NCI-H774 (cell line): ENCODE results near the gene DNAI2.
"Not testable (repeated sequence)": the region's sequence is repeated elsewhere in the genome, so short reads cannot be mapped to it uniquely, and the experiment has no call there.

ENCODE experiments used
- DNase-seq: peaks from one replicate; lab custom pipeline; 2025; lab: John Stamatoyannopoulos, UW

DNAI2 gene

DNA sequence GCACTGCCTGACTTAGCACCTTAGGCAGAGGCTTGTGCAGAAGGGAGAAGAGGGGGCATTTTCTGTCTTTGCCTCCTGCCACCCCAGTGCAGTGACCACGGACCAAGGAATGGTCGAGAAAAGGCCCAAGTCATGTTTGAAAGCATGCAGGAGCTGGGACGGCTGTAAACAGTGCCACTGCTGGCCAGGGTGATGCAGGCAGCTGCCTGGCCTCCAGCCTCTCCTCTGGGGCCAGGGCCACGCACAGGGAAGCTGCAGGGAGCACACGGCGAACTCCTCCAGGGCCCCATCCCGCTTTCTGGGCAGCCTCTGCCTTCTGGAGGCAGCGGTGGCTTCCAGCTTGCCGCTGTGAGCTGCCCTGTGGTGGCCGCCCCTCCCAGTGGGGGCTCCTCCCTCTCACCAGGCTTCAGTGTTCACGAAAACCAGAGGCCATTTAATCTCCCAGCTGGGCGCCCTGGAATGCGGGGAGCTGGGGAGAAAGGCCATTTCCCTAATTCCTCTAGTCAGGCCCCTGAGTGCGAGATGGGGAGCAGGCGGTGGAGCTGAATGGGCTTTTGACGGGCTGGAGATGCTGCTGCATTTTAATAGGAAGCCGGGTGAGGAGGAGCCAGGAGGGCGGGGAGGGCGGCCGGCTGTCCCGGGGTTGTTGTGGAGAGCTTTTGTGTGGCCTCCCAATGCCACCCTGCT lies 28.7 kb upstream of the DNAI2 start:
- no peak for DNase-seq

DNA sequence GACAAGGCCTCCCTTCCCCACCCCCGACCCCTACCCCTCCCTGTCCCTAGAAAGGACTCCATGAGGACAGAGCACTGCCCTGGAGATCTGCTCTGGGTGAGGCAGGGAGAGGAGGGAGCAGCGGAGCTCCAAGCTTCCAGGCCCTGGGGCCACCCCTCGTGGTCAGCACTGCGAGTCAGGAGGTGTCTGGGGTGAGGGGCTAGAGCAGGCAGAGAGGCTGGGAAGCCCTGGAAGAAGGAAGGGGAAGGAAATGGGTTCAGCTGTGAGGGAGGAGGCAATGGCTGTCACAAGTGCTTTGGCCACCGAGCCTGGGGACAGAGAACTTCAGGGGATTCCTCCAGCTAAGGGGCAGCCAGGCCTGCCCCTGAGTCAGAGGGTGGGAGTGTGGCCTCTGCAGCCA lies 28.2 kb upstream of the DNAI2 start:
- no peak for DNase-seq

DNA sequence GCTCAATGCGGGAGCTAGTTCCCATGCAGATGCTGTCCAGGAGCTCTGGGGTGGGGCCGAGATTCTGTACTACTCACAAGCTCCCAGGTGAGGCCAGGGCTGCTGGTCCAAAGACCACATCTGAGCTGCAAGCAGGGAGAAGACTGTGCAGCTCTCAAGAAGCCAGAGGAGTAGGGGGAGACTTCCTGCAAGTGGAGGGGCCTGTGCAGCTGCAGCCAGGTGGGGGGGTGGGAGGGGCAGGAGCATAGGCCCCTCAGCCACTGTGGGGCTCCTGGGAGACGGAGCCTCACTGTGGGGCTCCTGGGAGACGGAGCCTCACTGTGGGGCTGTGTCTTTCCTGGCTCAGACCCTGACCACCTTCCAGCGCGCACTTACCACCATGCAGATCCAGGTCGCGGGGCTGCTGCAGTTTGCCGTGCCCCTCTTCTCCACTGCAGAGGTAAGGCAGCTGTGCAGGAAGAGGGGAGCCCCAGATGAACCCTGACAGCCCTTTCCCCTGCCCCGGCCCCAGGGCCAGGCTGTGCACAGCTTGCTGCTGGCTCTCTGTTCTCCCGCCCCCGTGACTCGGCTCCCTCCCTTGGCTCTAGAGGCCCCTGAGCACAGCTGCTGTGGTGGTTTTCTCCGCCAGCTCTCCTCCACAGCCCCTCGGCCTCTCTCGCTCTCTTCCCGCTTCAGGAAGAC lies 24.3 kb upstream of the DNAI2 start:
- DNase-seq, result no peak

DNA sequence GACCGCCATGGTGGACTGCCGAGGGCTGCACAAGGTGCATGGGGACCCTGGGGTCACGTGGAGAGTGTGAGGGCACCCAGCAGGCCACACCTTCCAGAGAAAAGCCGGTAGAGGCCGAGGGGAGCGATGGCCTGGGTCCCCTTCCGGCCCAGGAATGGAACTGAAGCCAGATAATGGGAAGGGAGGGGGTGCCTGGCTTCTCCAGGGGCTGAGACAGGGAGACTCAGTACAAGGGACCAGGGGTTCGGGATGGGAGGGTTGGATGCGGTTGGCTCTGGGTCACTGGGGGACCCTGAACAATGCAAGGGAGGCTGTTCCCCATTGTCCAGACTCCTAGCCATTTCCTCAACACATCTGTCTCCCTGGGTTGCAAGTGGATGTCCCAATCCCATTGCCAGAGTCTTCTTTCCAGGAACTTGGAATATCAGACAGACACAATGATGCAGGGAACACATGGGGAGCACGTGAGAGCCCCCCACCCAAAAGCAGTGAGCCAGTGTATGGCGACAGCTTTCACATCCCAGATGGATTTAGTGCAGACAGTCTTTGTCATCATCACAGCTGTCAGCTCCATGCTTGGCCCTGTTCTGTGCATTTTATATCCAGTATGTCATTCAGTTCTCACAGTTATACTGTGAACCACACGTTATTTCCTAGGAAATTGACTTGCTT lies 23.6 kb upstream of the DNAI2 start:
- DNase-seq, result no peak

DNA sequence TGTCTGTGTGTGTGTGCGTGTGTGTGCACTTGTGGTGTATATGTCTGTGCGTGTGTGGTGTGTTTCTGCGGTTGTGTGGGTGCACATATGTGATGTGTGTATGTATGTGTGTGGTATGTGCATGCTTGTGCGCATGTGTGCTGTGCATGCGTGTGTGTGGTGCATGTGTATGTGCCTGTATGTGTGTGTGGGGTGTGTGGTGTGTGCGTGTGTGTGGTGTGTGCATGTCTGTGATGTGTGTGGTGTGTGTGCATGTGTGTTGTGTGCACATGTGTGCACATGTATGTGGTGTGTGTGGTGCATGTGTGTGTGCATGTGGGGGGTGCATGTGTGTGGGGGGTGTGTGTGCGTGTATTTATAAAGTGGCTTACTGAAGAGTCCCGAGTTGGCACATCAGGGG lies 23.0 kb upstream of the DNAI2 start:
- DNase-seq, result no peak

DNA sequence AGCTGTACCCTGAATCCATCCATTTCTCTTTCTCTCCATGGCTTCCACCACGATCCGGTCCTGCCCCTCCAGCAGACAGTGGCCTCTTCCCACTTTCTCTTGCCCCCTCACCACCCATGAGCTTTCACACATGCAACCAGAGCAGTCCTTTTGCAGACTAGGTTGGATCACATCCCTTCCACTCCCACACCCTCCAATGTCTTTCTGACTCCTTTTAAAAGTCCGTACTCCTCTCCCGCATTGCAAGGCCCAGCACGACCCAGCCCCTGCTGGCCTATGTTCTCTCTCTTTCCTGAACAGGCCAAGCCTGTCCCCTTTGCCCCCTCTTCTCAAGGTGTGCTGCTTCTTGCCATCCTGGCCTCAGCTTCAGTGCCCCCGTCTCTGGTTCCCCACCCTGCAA lies 22.5 kb upstream of the DNAI2 start:
- no peak for DNase-seq

DNA sequence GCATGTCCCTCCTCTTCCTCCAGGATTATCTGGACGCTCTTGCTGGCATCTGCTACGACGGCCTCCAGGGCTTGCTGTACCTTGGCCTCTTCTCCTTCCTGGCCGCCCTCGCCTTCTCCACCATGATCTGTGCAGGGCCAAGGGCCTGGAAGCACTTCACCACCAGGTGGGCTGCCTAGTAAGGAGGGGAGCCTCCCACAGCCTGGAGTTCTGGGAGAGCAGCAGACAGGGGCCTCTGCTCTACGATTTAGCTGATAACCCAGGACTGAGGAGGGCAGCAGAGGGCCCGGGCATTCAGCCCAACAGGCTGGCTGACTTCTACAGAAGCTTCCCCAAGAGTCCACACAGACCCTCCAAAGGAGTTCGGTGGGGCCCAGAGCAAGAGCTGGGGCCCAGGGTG lies 21.8 kb upstream of the DNAI2 start:
- no peak for DNase-seq

DNA sequence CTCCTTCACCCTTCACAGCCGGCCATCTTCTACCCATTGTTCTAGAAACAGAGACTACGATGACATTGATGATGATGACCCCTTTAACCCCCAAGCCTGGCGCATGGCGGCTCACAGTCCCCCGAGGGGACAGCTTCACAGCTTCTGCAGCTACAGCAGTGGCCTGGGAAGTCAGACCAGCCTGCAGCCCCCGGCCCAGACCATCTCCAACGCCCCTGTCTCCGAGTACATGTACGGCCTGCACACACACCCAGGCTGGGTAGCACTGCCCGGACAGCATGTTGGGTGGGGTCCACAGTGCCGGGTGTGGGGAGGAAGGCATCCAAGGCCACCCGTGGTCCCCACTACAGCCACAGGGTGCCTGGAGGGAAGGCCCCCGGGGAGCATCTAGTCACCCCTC lies 21.0 kb upstream of the DNAI2 start:
- no peak for DNase-seq

DNA sequence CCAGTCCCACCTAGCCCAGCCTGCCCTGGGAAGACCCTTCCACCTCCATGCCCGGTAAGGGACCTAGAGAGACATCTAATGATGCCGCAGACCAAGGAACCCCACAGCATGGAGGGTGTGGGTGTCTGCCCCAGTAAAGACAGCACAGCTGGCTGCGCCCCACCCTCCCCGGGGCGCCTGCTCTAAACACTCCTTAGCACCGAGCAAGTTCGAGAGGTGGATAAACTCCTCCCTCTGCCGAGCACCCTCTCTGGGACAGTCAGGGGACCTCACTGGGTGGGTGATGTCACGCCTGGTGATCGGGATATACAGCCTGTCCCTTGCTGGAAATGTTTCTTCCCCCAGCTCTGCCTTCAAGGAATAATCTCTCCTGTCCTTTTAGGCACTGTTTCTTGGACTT lies 16.7 kb upstream of the DNAI2 start:
- no peak for DNase-seq

DNA sequence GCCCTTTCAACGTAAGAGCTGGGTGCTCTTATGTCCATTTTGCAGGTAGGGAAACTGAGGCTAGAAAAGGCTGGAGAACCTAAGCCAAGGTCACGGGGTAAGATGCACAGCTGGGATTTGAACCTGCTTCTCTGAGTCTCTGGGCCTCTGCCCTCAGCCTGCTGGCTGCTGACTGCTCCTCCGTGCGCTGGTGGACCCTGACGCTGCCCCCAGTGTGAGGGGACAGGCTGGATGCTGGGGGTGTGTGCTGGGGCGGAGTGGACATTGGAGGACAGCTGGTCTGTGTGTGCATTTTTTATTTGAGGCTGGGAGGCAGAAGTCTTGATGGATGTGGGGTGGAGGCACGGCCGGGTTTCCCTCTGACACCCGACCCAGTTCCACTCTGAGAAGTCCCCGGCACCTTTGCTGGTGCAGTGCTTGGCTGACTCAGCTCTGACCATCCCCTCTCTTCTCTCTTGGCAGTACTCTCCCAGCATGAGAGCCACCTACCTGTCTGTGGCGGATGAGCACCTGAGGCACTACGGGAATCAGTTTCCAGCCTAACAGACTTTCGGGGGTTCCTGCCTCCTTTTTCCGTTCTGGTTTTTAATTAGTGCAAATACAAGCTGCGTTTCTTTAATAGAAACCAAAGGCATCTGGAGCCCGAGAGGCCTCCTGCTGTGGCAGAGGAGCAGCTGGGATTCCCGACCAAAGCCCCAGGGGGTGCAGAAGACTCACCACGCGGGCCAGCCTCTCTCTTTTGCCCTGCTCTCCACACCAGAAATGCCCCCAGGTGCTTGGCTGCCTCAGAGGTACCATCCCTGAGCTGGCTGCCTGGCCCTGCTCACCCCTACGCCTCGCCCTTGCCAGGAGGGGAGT lies 14.1 kb upstream of the DNAI2 start:
- no peak for DNase-seq

DNA sequence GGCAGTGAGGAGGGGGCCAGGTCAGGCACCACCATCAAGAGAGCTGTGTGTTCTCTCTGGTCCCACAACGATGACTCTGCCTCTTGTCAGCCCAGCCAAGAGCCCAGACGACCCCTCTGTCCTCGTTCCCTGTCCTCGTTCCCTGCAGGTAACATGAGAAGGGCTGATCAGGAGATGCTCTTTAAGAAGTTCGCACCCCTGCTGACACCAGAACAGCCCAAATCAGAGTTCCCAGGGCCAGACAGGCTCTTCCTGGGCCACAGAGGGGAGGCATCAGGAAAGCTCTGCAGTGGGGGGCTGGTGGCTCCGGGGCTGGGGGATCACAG lies 13.5 kb upstream of the DNAI2 start:
- no peak for DNase-seq

DNA sequence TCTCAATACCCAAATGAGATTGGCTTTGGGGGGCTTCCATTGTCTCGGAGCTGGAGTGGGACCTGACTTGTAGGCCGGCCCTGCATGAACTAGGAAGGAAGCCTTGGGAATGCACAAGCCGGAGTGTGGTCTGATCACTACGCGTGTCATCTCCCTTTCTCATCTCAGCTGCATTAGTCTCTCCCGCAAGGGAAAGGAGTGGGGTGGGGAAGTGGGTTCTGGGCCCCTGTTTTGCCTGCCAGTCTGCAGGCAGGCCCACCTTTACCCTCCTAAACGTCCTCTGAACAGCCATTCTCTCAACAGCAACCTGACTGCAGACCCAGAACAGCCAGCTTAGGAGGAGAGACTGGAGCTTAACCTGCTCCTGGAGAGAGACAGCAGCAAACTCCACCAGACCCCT lies 11.4 kb upstream of the DNAI2 start:
- no peak for DNase-seq

DNA sequence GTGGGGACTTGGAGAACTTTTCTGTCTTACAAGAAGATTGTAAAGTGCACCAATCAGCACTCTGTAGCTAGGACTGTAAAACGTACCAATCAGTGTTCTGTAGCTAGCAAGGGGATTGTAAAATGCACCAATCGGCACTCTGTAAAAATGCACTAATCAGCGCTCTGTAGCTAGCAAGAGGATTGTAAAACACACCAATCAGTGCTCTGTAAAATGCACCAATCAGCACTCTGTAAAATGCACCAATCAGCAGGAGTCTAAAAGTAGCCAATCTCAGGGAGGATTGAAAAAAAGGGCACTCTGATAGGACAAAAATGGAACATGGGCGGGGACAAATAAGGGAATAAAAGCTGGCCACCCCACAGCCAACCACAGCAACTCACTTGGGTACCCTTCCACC lies 7.0 kb upstream of the DNAI2 start:
- DNase-seq, result not testable (repeated sequence)

DNA sequence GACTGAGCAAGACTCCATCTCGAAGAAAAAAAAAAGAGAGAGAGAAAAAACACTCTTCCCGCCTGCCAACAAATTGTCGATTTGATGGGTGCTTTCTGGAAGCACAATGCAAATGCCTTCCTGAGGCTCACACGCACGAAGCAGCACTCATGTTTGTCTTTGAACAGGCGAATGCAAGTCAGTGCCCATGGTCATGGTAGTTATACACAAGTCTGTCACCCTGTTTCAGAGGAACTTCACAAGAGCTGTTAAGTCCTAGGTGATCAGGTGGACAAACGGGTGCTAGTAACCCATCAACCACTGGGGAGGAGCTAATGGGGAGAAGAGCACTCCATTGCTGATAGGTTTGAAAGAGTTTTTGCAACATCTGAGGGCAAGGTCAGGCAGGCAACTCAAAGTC lies 6.5 kb upstream of the DNAI2 start:
- no peak for DNase-seq

DNA sequence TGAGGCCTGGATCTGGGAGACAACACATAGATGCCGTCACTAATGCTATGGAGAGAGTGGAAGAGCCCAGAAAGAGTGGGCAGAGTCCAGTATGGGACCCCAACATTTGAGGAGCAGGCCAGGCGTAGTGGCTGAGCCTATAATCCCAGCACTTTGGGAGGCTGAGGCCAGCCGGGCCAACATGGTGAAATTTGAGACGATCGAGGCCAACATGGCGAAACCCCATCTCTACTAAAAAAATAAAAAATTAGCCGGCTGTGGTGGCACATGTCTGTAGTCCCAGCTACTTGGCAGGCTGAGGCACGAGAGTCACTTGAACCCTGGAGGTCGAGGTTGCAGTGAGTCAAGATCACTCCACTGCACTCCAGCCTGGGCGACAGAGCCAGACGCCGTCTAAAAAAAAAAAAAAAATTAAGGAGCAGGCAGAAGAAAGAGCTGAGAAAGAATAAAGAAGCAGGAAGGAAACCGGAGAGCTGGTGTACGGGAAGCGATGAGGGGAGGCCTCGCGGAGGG lies 6.0 kb upstream of the DNAI2 start:
- DNase-seq, result no peak

DNA sequence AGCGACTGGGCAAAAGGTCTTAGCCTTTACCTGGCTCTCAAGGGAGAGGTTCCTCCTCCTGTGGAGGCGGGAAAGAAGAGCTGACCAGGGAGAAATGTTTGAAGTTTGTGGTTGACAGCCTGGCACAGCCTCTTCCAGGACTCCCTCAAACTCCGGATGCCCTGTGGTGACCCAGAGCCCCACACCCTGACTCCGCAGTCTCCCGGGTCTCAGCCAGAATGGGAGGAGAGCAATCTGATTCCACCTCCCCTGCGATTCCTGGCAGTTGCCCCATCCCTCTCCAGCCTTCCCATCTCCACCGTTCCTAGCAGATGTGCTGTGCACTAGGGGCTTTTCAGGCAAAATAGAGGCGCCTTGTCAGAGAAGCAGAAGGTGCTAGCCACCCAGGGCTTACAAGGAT lies 5.5 kb upstream of the DNAI2 start:
- no peak for DNase-seq

DNA sequence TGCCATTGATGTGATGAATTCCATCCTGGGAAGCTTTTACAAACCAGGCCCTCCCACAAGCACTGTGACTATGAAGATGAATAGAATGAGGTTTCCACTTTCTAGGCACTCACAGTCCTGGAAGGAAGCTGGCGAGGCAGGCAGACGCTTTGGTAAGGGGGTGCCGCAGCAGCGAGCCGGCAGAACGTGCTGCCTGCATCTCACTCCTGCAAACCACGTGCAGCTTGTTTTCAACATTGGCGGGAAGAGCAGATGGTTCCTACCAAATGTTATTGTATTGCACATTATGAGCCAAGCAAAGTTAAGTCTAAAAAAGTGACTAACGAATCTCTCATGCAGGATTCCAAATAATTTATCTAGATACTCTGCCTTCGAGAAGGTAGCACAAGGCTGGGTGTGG lies 3.7 kb upstream of the DNAI2 start:
- no peak for DNase-seq

DNA sequence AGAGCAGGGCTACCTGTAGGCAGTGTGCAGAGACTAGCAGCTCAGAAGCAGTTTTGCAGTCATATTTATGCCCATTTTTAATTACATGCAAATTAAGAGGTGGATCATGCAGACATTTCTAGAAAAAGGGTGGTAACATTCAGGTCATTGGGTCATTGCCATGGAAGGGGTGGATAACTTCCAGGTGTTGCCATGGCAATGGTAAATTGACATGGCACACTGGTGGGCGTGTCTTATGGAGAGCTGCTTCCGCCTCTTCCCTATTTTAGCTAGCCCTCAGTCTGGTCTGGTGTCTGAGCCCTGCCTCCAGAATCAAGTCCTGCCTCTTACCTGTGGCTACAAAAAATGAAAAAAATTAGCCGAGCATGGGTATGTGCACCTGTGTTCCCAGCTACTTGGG lies 2.8 kb upstream of the DNAI2 start:
- peak; percentile 19 for DNase-seq

DNA sequence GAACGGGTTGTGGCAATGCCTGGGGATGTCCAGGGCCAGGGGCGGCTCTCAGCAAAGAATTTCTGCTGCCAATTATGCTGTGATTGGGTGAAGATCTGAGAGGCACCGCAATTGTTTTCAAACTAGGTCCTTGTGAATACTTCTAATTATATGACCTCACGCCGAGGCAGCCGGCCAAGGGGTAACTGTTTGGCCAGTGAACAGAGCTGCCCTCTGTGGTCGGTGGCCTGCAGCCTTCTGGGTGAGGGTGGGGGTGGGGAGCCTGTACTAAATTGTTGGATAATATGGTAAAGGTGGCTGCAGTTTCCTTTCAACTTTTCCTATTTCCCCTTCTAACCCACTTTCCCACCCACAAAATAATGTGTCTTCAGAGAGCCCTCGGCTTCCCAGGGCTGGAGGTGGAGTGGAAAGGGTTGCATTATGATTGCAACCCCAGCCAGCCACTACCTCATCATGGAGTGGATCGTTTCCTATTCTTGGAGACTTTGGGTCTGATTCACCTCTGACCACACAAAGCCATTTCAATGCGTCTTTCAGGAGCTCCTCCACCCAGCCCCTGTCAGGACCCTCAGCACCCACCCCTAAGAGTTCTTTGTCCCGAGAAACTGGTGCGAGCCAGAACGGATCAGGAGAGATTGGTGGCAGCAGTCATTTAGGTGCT lies 2.0 kb upstream of the DNAI2 start:
- DNase-seq, result no peak

DNA sequence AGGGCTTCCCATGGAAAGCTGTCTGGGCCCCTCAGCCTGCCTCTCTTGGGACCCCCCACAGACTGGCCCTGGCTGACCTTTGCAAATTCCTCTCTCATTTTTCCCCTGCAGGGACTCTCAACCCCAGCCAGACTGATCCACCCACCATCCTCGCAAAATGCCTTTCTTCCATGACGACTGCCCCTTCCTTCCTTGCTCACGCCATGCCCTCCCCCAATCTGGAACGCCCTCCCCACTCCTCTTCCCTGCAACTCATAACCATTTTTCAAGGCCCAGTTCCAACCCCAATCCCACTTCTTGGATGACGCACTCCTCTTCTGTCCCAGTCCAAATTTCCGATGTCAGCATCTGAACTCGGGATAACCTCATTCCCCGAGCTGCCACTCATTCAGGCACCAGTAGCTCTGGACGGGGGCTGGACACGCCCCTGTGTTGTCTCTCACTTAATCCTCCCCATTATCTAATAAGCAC lies 1.3 kb upstream of the DNAI2 start:
- DNase-seq, result no peak

DNA sequence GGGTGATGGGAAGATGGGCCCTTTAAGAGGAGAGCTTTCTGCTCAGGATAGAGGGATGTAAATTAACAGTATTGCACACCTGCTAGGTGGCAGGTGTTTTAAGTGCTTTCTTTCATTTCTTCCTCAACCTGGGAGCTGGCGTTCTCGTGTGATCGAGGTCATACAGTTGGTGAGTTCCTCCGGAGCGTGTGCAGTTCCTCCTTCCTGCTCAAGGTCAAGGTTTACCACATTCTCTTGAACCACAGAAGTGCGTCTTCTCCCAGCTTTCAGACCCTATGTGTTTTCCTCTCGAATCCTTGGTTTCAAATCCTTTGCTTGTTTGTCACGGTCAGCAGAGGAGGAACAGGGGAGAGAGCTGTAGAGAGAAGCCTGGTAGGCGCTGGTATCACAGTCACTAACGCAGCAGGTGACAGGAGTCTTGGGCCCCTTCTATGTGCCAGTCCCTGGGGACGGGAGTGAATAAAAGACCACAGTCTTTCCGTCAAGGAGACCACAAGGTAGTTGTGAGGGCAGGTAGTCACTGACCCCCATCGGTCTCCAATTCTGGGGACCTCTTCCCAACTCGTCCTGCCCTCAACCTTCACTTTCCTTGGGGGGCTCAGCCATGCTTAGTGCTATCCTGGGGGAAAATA lies 791 bp downstream of the DNAI2 start:
- DNase-seq, result peak; percentile 26
